Measurements from ENCODE around the gene PARVG. TPM values are rescaled to one million over a fixed set of nuclear protein-coding genes. Genes with fewer than 3 reads are reported as not detected.
A peak's percentile ranks its signal among the peaks of the same experiment; 100 is the strongest.

The PARVG gene
- total and polyA plus RNA-seq, 2 of the 13 experiments (the other 11 are each of a cell fraction or from before 2014, with no cell fraction given), result not detected

DNA sequence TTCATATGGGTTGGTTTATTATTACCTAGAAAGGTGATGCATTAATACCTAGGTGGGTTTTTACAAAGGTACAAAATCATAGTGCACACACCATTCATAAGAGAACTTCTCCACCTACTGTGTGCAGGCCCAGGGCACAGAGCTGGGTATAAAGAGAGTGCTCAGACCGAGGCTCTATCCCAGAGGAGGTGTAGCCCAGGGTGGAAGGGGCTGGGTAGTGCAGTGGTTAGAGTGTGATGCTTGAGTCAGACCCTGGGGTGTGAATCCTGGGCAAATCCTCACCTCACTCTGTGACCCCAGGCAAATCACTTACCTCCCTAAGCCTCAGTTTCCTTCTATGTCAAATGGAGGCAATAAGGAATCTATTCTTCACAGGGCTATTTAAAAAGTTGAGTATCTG, 32.2 kb downstream of the PARVG start:
- intact Hi-C loops (cut with micrococcal nuclease; ENCODE audit: unreplicated experiment), result no loop called here
- CTCF ChIA-PET (ENCODE audit: low intra/inter-chr PET ratio, low total read pairs), result no interaction called here
- POLR2A ChIA-PET, result no interaction called here
- no peak overlapping the region for H3K4me2 ChIP-seq (ENCODE audit: low read depth, low read length)
- no peak overlapping the region for H3K27ac ChIP-seq (ENCODE audit: extremely low read length, insufficient read depth, low read length)
- in situ Hi-C loops (cut with HindIII; ENCODE audit: extremely low pct_ligation_motif_present, low pct_unique_long_range_greater_than_20kb), result no loop called here
- H3K4me3 ChIP-seq (replicated peaks in 1 of 3; ENCODE audit: insufficient read depth in 1 of 3, low read depth in 2 of 3, low read length in 3 of 3), result no peak overlapping the region
- no CpG with 5 or more reads among the region's 1 CpG for WGBS (ENCODE audit: low lambda C conversion rate)
- no peaks in the 10 kb centered on the region for H3K4me1 ChIP-seq (ENCODE audit: insufficient read depth, low read length)
- H3K79me2 ChIP-seq (ENCODE audit: insufficient read depth, low read length), result no peaks in the 10 kb centered on the region
- no peaks in the 10 kb centered on the region; a peak in 1 of 5 replicates for H3K27me3 ChIP-seq (ENCODE audit: control insufficient read depth in 1 of 2, insufficient read depth in 2 of 2, low read length in 2 of 2)
- H2AFZ ChIP-seq (ENCODE audit: low read length), result no peak overlapping the region
- no peak for TF ChIP-seq JUND (CRISPR knock-in tag; IDR thresholded peaks at IDR 0.05)
- H4K20me1 ChIP-seq (ENCODE audit: insufficient read depth, low read length), result no peaks in the 10 kb centered on the region
- DNase-seq (ENCODE audit: low spot score) (no peak), FAIRE-seq (no peak), ATAC-seq (no peak)
- no peaks in the 10 kb centered on the region for H3K36me3 ChIP-seq (replicated peaks in 1 of 2; ENCODE audit: control insufficient read depth in 1 of 2, insufficient read depth in 2 of 2, low read length in 2 of 2)
- no peak overlapping the region for H3K9ac ChIP-seq (ENCODE audit: insufficient read depth, low read depth, low read length)
- no TSS peak for BruUV-seq (replicated peaks)
- no peaks in the 10 kb centered on the region for H3K9me3 ChIP-seq (ENCODE audit: low read length)

DNA sequence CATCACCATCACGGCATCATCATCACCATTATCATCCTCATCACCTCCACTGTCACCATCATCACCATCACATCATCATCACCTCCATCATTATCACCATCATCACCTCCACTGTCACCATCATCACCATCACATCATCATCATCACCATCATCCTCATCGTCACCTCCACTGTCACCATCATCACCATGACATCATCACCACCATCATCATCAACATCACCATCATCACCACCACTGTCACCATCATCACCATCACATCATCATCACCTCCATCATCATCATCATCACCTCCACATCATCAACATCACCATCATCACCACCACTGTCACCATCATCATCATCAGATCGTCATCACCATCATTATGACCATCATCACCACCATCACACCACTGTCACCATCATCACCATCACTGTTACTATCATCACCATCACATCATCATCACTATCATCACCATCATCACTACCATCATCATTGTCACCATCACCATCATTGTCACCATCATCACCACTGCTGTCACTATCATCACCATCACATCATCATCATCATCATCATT, 32.8 kb downstream of the PARVG start:
- Histone ChIP-seq H3K79me2 (ENCODE audit: insufficient read depth, low read length) (no peaks in the 10 kb centered on the region), H3K36me3 (replicated peaks in 1 of 2; ENCODE audit: control insufficient read depth in 1 of 2, insufficient read depth in 2 of 2, low read length in 2 of 2) (no peaks in the 10 kb centered on the region), H3K4me1 (ENCODE audit: insufficient read depth, low read length) (no peaks in the 10 kb centered on the region), H3K4me2 (ENCODE audit: low read depth, low read length) (no peak overlapping the region), H4K20me1 (ENCODE audit: insufficient read depth, low read length) (no peaks in the 10 kb centered on the region), H3K27ac (ENCODE audit: extremely low read length, insufficient read depth, low read length) (no peak overlapping the region), H3K9me3 (ENCODE audit: low read length) (no peaks in the 10 kb centered on the region), H3K27me3 (ENCODE audit: control insufficient read depth in 1 of 2, insufficient read depth in 2 of 2, low read length in 2 of 2) (no peaks in the 10 kb centered on the region; a peak in 1 of 5 replicates), H2AFZ (ENCODE audit: low read length) (no peak overlapping the region), H3K4me3 (replicated peaks in 1 of 3; ENCODE audit: insufficient read depth in 1 of 3, low read depth in 2 of 3, low read length in 3 of 3) (no peak overlapping the region), H3K9ac (ENCODE audit: insufficient read depth, low read depth, low read length) (no peak overlapping the region)
- ChIA-PET CTCF (ENCODE audit: low intra/inter-chr PET ratio, low total read pairs) (no interaction called here), POLR2A (no interaction called here)
- no TSS peak for BruUV-seq (replicated peaks)
- intact Hi-C loops (cut with micrococcal nuclease; ENCODE audit: unreplicated experiment), result no loop called here
- FAIRE-seq, result no peak
- peak; percentile 61; the same call in 1 of the 2 replicates for TF ChIP-seq IKZF1 (IDR thresholded peaks at IDR 0.05)
- TF ChIP-seq FOXA1 (IDR thresholded peaks at IDR 0.05), result 0 out of 2 replicates have a peak, but pooled peaks have one; percentile 25
- no peak for TF ChIP-seq FOXA1 (CRISPR knock-in tag; IDR thresholded peaks at IDR 0.05)
- TF ChIP-seq, protein P1, sequence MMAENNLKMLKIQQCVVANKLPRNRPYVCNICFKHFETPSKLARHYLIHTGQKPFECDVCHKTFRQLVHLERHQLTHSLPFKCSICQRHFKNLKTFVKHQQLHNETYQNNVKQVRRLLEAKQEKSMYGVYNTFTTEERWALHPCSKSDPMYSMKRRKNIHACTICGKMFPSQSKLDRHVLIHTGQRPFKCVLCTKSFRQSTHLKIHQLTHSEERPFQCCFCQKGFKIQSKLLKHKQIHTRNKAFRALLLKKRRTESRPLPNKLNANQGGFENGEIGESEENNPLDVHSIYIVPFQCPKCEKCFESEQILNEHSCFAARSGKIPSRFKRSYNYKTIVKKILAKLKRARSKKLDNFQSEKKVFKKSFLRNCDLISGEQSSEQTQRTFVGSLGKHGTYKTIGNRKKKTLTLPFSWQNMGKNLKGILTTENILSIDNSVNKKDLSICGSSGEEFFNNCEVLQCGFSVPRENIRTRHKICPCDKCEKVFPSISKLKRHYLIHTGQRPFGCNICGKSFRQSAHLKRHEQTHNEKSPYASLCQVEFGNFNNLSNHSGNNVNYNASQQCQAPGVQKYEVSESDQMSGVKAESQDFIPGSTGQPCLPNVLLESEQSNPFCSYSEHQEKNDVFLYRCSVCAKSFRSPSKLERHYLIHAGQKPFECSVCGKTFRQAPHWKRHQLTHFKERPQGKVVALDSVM (CRISPR knock-in tag; IDR thresholded peaks at IDR 0.05), result no peak
- TF ChIP-seq FOXK2 (IDR thresholded peaks at IDR 0.05), result no peak
- peak; percentile 38 for TF ChIP-seq ZNF282 (IDR thresholded peaks at IDR 0.05; ENCODE audit: partially characterized antibody)
- TF ChIP-seq ATF7 (IDR thresholded peaks at IDR 0.05), result peak; percentile 99
- TF ChIP-seq ATF7 (CRISPR knock-in tag; IDR thresholded peaks at IDR 0.05), result no peak
- TF ChIP-seq, protein P2, sequence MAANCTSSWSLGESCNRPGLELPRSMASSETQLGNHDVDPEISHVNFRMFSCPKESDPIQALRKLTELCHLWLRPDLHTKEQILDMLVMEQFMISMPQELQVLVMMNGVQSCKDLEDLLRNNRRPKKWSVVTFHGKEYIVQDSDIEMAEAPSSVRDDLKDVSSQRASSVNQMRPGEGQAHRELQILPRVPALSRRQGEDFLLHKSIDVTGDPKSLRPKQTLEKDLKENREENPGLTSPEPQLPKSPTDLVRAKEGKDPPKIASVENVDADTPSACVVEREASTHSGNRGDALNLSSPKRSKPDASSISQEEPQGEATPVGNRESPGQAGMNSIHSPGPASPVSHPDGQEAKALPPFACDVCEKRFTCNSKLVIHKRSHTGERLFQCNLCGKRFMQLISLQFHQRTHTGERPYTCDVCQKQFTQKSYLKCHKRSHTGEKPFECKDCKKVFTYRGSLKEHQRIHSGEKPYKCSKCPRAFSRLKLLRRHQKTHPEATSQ (CRISPR knock-in tag; IDR thresholded peaks at IDR 0.05; ENCODE audit: borderline replicate concordance), result no peak
- no peak for TF ChIP-seq ZNF546 (CRISPR knock-in tag; conservative IDR thresholded peaks at IDR 0.05)
- peak; percentile 99 for TF ChIP-seq CREB1 (IDR thresholded peaks at IDR 0.05)
- no peak for TF ChIP-seq CREB1 (CRISPR knock-in tag; IDR thresholded peaks at IDR 0.05)
- TF ChIP-seq, protein P3, sequence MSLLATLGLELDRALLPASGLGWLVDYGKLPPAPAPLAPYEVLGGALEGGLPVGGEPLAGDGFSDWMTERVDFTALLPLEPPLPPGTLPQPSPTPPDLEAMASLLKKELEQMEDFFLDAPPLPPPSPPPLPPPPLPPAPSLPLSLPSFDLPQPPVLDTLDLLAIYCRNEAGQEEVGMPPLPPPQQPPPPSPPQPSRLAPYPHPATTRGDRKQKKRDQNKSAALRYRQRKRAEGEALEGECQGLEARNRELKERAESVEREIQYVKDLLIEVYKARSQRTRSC (CRISPR knock-in tag; IDR thresholded peaks at IDR 0.05; ENCODE audit: low read depth), result no peak
- TF ChIP-seq FIP1L1 (IDR thresholded peaks at IDR 0.05; ENCODE audit: borderline replicate concordance, insufficient read depth, low read depth, low read length), result no peak
- no peak for TF ChIP-seq SKI (IDR thresholded peaks at IDR 0.05; ENCODE audit: partially characterized antibody)
- no peak for ATAC-seq
- DNase-seq (ENCODE audit: low spot score), result no peak
- WGBS (ENCODE audit: low lambda C conversion rate), result 1% methylated on average over 3 of the region's 3 CpGs
- in situ Hi-C loops (cut with HindIII; ENCODE audit: extremely low pct_ligation_motif_present, low pct_unique_long_range_greater_than_20kb), result no loop called here
